Neural cell (in vitro differentiated cells): Measurements from ENCODE around the gene TRABD2B.

Experiments
- CTCF ChIP-seq: fragments of 450-650 bp; IDR thresholded peaks from 2 replicates; pipeline ENCODE4 v1.5.1; 2014; ENCODE audit warnings: antibody characterized with exemption, mild to moderate bottlenecking, moderate library complexity; ENCODE audit not compliant: poor library complexity, severe bottlenecking
- EP300 ChIP-seq: fragments of 450-650 bp; conservative IDR thresholded peaks from 2 replicates; pipeline ENCODE4 v1.6.1; 2014; ENCODE audit warnings: antibody characterized with exemption, mild to moderate bottlenecking, moderate library complexity; ENCODE audit not compliant: poor library complexity, severe bottlenecking
- EZH2 ChIP-seq: fragments of 200-600, 300-800 bp; shearing (Covaris generic), sonication (generic); IDR thresholded peaks from 2 replicates; pipeline ENCODE4 v1.6.1; 2014; ENCODE audit warnings: antibody characterized with exemption, low read length, borderline replicate concordance, mild to moderate bottlenecking; ENCODE audit not compliant: insufficient read depth, poor library complexity, severe bottlenecking
- MXI1 ChIP-seq: fragments of 450-650 bp; conservative IDR thresholded peaks from 2 replicates; pipeline ENCODE4 v1.6.1; 2014; ENCODE audit warnings: antibody characterized with exemption, mild to moderate bottlenecking; ENCODE audit not compliant: poor library complexity, severe bottlenecking
- POLR2AphosphoS5 ChIP-seq: IDR thresholded peaks from 2 replicates; pipeline ENCODE4 v1.6.1; 2012
- RAD21 ChIP-seq: fragments of 450-650 bp; conservative IDR thresholded peaks from 2 replicates; pipeline ENCODE4 v1.6.1; 2014; ENCODE audit warnings: antibody characterized with exemption, mild to moderate bottlenecking, moderate library complexity
- REST ChIP-seq: IDR thresholded peaks from 2 replicates; pipeline ENCODE4 v1.6.1; 2012; ENCODE audit warnings: borderline replicate concordance
- TAF1 ChIP-seq: IDR thresholded peaks from 2 replicates; pipeline ENCODE4 v1.6.1; 2012; ENCODE audit warnings: low read depth

- TF ChIP-seq EZH2 = no peak
- TF ChIP-seq CTCF = no peak
- TF ChIP-seq POLR2AphosphoS5 = no peak
- no peak for TF ChIP-seq EP300
- no peak for TF ChIP-seq TAF1
- no peak for TF ChIP-seq RAD21
- TF ChIP-seq REST = no peak
- no peak for TF ChIP-seq MXI1
Measured at GRCh38 chr1:47711184-47711847, 285.9 kb downstream of the TRABD2B start.
